ENCODE data around the gene CES3. TPM values are rescaled to one million over a fixed set of nuclear protein-coding genes. Genes with fewer than 3 reads are reported as not detected.
"Not testable (repeated sequence)": the region's sequence is repeated elsewhere in the genome, so short reads cannot be mapped to it uniquely, and the experiment has no call there.

Gene CES3
- total RNA-seq, 4 donors from 2014 or later, result 10.3 to 30.3 (median 12.9) TPM

DNA sequence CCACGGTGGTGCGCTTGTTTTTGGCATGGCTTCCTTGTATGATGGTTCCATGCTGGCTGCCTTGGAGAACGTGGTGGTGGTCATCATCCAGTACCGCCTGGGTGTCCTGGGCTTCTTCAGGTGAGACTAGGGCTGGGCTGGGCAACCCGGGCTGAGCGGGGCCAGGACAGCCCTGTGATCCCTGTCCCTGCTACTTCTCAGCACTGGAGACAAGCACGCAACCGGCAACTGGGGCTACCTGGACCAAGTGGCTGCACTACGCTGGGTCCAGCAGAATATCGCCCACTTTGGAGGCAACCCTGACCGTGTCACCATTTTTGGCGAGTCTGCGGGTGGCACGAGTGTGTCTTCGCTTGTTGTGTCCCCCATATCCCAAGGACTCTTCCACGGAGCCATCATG lies 20.8 kb upstream of the CES3 start:
- H3K4me1 ChIP-seq, result peaks cover 22 to 24% of the 10 kb centered on the region in 2 donors
- DNase-seq (no peak), ATAC-seq (no peak)
- intact Hi-C loops (cut with DNase I; ENCODE audit: low total_unique reads), result no loop called here
- TF ChIP-seq, protein P1, sequence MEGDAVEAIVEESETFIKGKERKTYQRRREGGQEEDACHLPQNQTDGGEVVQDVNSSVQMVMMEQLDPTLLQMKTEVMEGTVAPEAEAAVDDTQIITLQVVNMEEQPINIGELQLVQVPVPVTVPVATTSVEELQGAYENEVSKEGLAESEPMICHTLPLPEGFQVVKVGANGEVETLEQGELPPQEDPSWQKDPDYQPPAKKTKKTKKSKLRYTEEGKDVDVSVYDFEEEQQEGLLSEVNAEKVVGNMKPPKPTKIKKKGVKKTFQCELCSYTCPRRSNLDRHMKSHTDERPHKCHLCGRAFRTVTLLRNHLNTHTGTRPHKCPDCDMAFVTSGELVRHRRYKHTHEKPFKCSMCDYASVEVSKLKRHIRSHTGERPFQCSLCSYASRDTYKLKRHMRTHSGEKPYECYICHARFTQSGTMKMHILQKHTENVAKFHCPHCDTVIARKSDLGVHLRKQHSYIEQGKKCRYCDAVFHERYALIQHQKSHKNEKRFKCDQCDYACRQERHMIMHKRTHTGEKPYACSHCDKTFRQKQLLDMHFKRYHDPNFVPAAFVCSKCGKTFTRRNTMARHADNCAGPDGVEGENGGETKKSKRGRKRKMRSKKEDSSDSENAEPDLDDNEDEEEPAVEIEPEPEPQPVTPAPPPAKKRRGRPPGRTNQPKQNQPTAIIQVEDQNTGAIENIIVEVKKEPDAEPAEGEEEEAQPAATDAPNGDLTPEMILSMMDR (IDR thresholded peaks at IDR 0.05 in 4 of 5, conservative IDR thresholded peaks at IDR 0.05 in 1 of 5), result no peak
- no peak for TF ChIP-seq POLR2A (IDR thresholded peaks at IDR 0.05)
- no peaks in the 10 kb centered on the region for H3K27me3 ChIP-seq
- H3K36me3 ChIP-seq, result peaks cover 0 to 71% of the 10 kb centered on the region in 2 donors
- no peak overlapping the region for H3K4me3 ChIP-seq
- in situ Hi-C loops (cut with MboI; ENCODE audit: low sequenced_read_pairs in 4 of 4), result no loop called here
- peak overlapping the region in 1 of 4 donors; percentile 38 for H3K27ac ChIP-seq
- H3K9me3 ChIP-seq, result no peaks in the 10 kb centered on the region

DNA sequence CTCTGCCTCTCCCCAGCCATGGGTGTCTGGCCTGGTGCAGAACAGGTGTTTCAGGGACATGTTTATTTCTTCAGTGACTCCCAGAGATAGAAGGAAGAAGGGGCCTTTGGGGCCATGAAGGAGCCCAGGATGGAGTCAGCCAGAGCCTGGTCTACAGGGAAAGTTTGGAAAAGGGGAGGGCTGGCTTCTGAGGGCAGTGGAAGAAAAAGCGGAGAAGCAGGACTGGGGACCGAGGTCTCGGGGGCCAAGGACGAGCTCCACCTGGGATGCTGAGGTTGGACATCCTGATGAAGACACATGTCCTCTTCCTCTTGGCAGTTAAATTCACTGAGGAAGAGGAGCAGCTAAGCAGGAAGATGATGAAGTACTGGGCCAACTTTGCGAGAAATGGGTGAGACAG lies 18.1 kb upstream of the CES3 start:
- H3K4me1 ChIP-seq, result peaks cover 0 to 10% of the 10 kb centered on the region in 2 donors
- ATAC-seq (no peak), DNase-seq (no peak)
- no peaks in the 10 kb centered on the region for H3K27me3 ChIP-seq
- H3K36me3 ChIP-seq, result peaks cover 0 to 60% of the 10 kb centered on the region in 2 donors
- in situ Hi-C loops (cut with MboI; ENCODE audit: low sequenced_read_pairs in 4 of 4) (no loop called here), intact Hi-C loops (cut with DNase I; ENCODE audit: low total_unique reads) (no loop called here)
- TF ChIP-seq, protein P1 (IDR thresholded peaks at IDR 0.05 in 4 of 5, conservative IDR thresholded peaks at IDR 0.05 in 1 of 5), result no peak
- H3K9me3 ChIP-seq, result no peaks in the 10 kb centered on the region
- no peak overlapping the region for H3K27ac ChIP-seq
- H3K4me3 ChIP-seq, result no peak overlapping the region

DNA sequence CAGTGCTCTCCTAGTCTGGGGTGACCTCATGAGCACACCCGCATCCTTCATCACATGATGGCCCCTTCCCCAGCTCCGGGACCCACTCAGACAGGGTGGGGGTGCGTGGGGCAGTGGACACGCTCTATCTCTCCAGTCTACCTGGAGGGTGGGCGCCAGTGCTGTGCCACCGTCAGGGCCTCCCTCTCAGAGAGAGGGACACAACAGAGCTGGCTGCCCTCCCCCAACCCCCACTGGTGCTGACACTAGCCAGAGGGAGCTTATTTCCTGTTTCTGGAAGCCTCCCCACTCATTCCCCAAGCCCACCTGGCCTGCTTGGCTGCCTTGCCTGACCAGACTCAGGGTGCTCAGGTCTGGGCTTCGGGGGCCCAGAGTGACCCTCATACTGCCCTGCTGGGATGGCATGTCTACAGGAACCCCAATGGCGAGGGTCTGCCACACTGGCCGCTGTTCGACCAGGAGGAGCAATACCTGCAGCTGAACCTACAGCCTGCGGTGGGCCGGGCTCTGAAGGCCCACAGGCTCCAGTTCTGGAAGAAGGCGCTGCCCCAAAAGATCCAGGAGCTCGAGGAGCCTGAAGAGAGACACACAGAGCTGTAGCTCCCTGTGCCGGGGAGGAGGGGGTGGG lies 17.5 kb upstream of the CES3 start:
- in situ Hi-C loops (cut with MboI; ENCODE audit: low sequenced_read_pairs in 4 of 4), result no loop called here
- DNase-seq, result no peak
- H3K9me3 ChIP-seq, result no peaks in the 10 kb centered on the region
- intact Hi-C loops (cut with DNase I; ENCODE audit: low total_unique reads), result no loop called here
- H3K4me1 ChIP-seq, result peaks cover 0 to 10% of the 10 kb centered on the region in 2 donors
- no peak overlapping the region for H3K4me3 ChIP-seq
- ATAC-seq, result no peak
- no peaks in the 10 kb centered on the region for H3K27me3 ChIP-seq
- H3K36me3 ChIP-seq, result peaks cover 0 to 55% of the 10 kb centered on the region in 2 donors
- TF ChIP-seq POLR2A (IDR thresholded peaks at IDR 0.05), result no peak
- TF ChIP-seq, protein P1 (IDR thresholded peaks at IDR 0.05 in 4 of 5, conservative IDR thresholded peaks at IDR 0.05 in 1 of 5), result no peak
- no peak overlapping the region for H3K27ac ChIP-seq

DNA sequence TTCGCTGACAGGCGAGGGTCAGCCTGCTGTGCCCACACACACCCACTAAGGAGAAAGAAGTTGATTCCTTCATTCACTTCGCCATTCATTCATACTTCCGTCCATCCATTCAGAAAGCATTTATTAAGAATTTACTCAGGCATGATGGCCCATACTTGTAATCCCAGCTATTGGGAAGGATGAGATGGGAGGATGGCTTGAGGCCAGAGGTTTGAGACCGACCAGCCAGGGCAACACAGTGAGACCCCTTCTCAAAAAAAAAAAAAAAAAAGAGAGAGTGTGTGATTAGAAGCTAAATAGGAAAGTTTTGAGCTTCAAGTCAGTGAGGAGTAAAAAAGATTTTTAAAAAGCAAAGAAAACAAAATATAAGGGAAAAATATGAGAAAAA lies 17.0 kb upstream of the CES3 start:
- Histone ChIP-seq H3K27ac (no peak overlapping the region), H3K9me3 (no peaks in the 10 kb centered on the region), H3K4me1 (peaks cover 4 to 12% of the 10 kb centered on the region in 2 donors), H3K4me3 (no peak overlapping the region), H3K36me3 (peaks cover 0 to 50% of the 10 kb centered on the region in 2 donors), H3K27me3 (no peaks in the 10 kb centered on the region)
- ATAC-seq (no peak), DNase-seq (no peak)
- no peak for TF ChIP-seq POLR2A (IDR thresholded peaks at IDR 0.05)
- TF ChIP-seq, protein P1 (IDR thresholded peaks at IDR 0.05 in 4 of 5, conservative IDR thresholded peaks at IDR 0.05 in 1 of 5), result no peak
- intact Hi-C loops (cut with DNase I; ENCODE audit: low total_unique reads) (no loop called here), in situ Hi-C loops (cut with MboI; ENCODE audit: low sequenced_read_pairs in 4 of 4) (no loop called here)

DNA sequence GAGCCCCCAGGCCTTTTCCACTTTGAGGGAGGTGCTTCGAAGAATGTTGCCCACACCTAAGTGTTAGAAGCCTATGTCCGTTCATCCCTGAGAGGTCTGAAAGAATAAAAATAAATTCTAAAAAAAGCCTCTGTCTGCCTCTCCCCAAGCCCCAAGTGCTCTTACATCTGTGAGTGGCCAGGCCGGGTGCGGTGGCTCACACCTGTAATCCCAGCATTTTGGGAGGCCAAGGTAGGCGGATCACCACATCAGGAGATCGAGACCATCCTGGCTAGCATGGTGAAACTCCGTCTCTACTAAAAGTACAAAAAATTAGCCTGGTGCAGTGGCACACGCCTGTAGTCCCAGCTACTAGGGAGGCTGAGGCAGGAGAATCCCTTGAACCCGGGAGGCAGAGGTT lies 16.1 kb upstream of the CES3 start:
- intact Hi-C loops (cut with DNase I; ENCODE audit: low total_unique reads), result not testable (repeated sequence)

More for the DNA sequence above, 16.1 kb upstream of the CES3 start:
- Histone ChIP-seq H3K36me3 (peaks cover 0 to 41% of the 10 kb centered on the region in 2 donors), H3K27ac (peak overlapping the region in 3 of 4 donors; percentile 6 to 22 (median 18)), H3K4me1 (peaks cover 10 to 14% of the 10 kb centered on the region in 2 donors)
- H3K9me3 ChIP-seq; H3K4me3 ChIP-seq; DNase-seq; in situ Hi-C loops (cut with MboI; ENCODE audit: low sequenced_read_pairs in 4 of 4); H3K27me3 ChIP-seq; ATAC-seq: not testable (repeated sequence)

Data from gastrocnemius medialis (tissue), 4 donors.